H9 (cell line): ENCODE data around the gene ARHGAP30. TPM values are rescaled to one million over a fixed set of nuclear protein-coding genes. Genes with fewer than 3 reads are reported as not detected.

Experiments used
- DNase-seq: peaks from one replicate; pipeline ENCODE4 v3.0.0-alpha.2; 2017
- H2AFZ ChIP-seq: one replicate; pipeline ENCODE4 v1.6.1; 2013; ENCODE audit warnings: mild to moderate bottlenecking, low read length, control low read depth, moderate library complexity
- H2AK5ac ChIP-seq: 2 replicates; pipeline ENCODE4 v1.6.1; 2013; ENCODE audit warnings: low read length, control low read depth, mixed read lengths; ENCODE audit not compliant: insufficient read length
- H2BK120ac ChIP-seq: one replicate; pipeline ENCODE4 v1.6.1; 2013; ENCODE audit warnings: low read depth, mild to moderate bottlenecking, low read length, control low read depth, inconsistent platforms; ENCODE audit not compliant: poor library complexity, severe bottlenecking
- H2BK12ac ChIP-seq: 2 replicates; pipeline ENCODE4 v1.6.1; 2013; ENCODE audit warnings: low read length, control low read depth, mixed read lengths, low read depth; ENCODE audit not compliant: insufficient read length
- H2BK15ac ChIP-seq: 2 replicates; pipeline ENCODE4 v1.6.1; 2013; ENCODE audit warnings: low read depth, low read length, control low read depth
- H2BK20ac ChIP-seq: one replicate; pipeline ENCODE4 v1.6.1; 2013; ENCODE audit warnings: low read depth, mild to moderate bottlenecking, low read length, control low read depth, inconsistent platforms; ENCODE audit not compliant: poor library complexity, severe bottlenecking
- H2BK5ac ChIP-seq: 2 replicates; pipeline ENCODE4 v1.6.1; 2013; ENCODE audit warnings: low read length, control low read depth, mixed read lengths; ENCODE audit not compliant: insufficient read length
- H3K14ac ChIP-seq: 2 replicates; pipeline ENCODE4 v1.6.1; 2013; ENCODE audit warnings: low read length, control low read depth; ENCODE audit not compliant: insufficient read depth
- H3K18ac ChIP-seq: 2 replicates; pipeline ENCODE4 v1.6.1; 2013; ENCODE audit warnings: low read depth, mild to moderate bottlenecking, mixed read lengths, low read length, control low read depth; ENCODE audit not compliant: insufficient read length
- H3K23ac ChIP-seq: 2 replicates; pipeline ENCODE4 v1.6.1; 2013; ENCODE audit warnings: low read length, control low read depth, mixed read lengths, low read depth; ENCODE audit not compliant: insufficient read length
- H3K23me2 ChIP-seq: 2 replicates; pipeline ENCODE4 v1.6.1; 2013; ENCODE audit warnings: low read depth, mild to moderate bottlenecking, mixed read lengths, low read length, control low read depth; ENCODE audit not compliant: insufficient read length, poor library complexity, severe bottlenecking
- H3K27ac ChIP-seq: 2 replicates; pipeline ENCODE4 v1.5.1; 2013; ENCODE audit warnings: low read length, control low read depth, mixed read lengths, low read depth; ENCODE audit not compliant: insufficient read length
- H3K27me3 ChIP-seq: 2 replicates; pipeline ENCODE4 v1.6.1; 2013; ENCODE audit warnings: low read length, control low read depth, inconsistent platforms; ENCODE audit not compliant: insufficient read depth
- H3K4ac ChIP-seq: 2 replicates; pipeline ENCODE4 v1.6.1; 2013; ENCODE audit warnings: low read depth, mild to moderate bottlenecking, control low read depth, inconsistent platforms, low read length, moderate library complexity
- H3K4me1 ChIP-seq: 2 replicates; pipeline ENCODE4 v1.6.1; 2013; ENCODE audit warnings: low read length, control low read depth, inconsistent platforms; ENCODE audit not compliant: insufficient read depth
- H3K4me2 ChIP-seq: 2 replicates; pipeline ENCODE4 v1.6.1; 2013; ENCODE audit warnings: low read length, control low read depth, mixed read lengths; ENCODE audit not compliant: insufficient read length, insufficient read depth
- H3K56ac ChIP-seq: 2 replicates; pipeline ENCODE4 v1.6.1; 2013; ENCODE audit warnings: low read depth, mild to moderate bottlenecking, mixed read lengths, low read length, control low read depth; ENCODE audit not compliant: insufficient read length
- H3K79me1 ChIP-seq: 2 replicates; pipeline ENCODE4 v1.6.1; 2013; ENCODE audit warnings: low read depth, mild to moderate bottlenecking, moderate library complexity, low read length, control low read depth, inconsistent platforms; ENCODE audit not compliant: insufficient read depth, poor library complexity, severe bottlenecking
- H3K79me2 ChIP-seq: 2 replicates; pipeline ENCODE4 v1.6.1; 2013; ENCODE audit warnings: low read length, control low read depth, inconsistent platforms; ENCODE audit not compliant: insufficient read depth
- H3K9ac ChIP-seq: 2 replicates; pipeline ENCODE4 v1.6.1; 2013; ENCODE audit warnings: low read length, control low read depth, mixed read lengths; ENCODE audit not compliant: insufficient read length; ENCODE audit errors: extremely low read depth
- H3K9me3 ChIP-seq: one replicate; pipeline ENCODE4 v1.6.1; 2013; ENCODE audit warnings: low read depth, low read length, inconsistent platforms; ENCODE audit not compliant: control insufficient read depth
- H3T11ph ChIP-seq: one replicate; pipeline ENCODE4 v1.6.1; 2013; ENCODE audit warnings: mild to moderate bottlenecking, low read length, control low read depth, inconsistent platforms
- H4K20me1 ChIP-seq: one replicate; pipeline ENCODE4 v1.6.1; 2013; ENCODE audit not compliant: control insufficient read depth, insufficient read length, insufficient read depth
- H4K5ac ChIP-seq: 2 replicates; pipeline ENCODE4 v1.6.1; 2013; ENCODE audit warnings: low read depth, mild to moderate bottlenecking, mixed read lengths, low read length, control low read depth; ENCODE audit not compliant: insufficient read length
- H4K8ac ChIP-seq: replicated peaks from 2 replicates; pipeline ENCODE4 v1.6.1; 2013; ENCODE audit warnings: low read length, control low read depth, mixed read lengths, low read depth; ENCODE audit not compliant: insufficient read length
- H4K91ac ChIP-seq: 2 replicates; pipeline ENCODE4 v1.6.1; 2013; ENCODE audit warnings: low read depth, mild to moderate bottlenecking, moderate library complexity, mixed read lengths, low read length, control low read depth; ENCODE audit not compliant: insufficient read length
- H3K27ac Mint-ChIP-seq, 3 experiments: 2 replicates in 2 of 3; 3 replicates in 1 of 3; pipeline ENCODE4 v1.8.0; 2020 to 2021; ENCODE audit warnings: mixed read lengths in 3 of 3, mild to moderate bottlenecking in 1 of 3, moderate library complexity in 1 of 3
- H3K27me3 Mint-ChIP-seq: 2 replicates; pipeline ENCODE4 v1.8.0; 2021; ENCODE audit warnings: low read depth, mild to moderate bottlenecking, moderate library complexity, mixed read lengths
- H3K36me3 Mint-ChIP-seq, 3 experiments: 2 replicates in 2 of 3; 3 replicates in 1 of 3; pipeline ENCODE4 v1.8.0; 2020 to 2021; ENCODE audit warnings: low read depth in 3 of 3, mixed read lengths in 3 of 3; ENCODE audit not compliant: insufficient read depth in 1 of 3
- H3K4me1 Mint-ChIP-seq, 2 experiments: 2 replicates each; pipeline ENCODE4 v1.8.0; 2020; ENCODE audit warnings: mixed read lengths in 2 of 2
- H3K4me3 Mint-ChIP-seq, 2 experiments: 2 replicates in 1 of 2; 3 replicates in 1 of 2; pipeline ENCODE4 v1.8.0; 2020 to 2021; ENCODE audit warnings: mild to moderate bottlenecking in 2 of 2, mixed read lengths in 2 of 2, moderate library complexity in 1 of 2
- H3K9me3 Mint-ChIP-seq, 2 experiments: 2 replicates in 1 of 2; 3 replicates in 1 of 2; pipeline ENCODE4 v1.8.0; 2020; ENCODE audit warnings: mild to moderate bottlenecking in 2 of 2, mixed read lengths in 2 of 2, moderate library complexity in 1 of 2
- CTCF ChIP-seq: fragments of 200-600 bp; sonication (generic); conservative IDR thresholded peaks from 3 replicates; pipeline ENCODE4 v1.8.0; 2021; ENCODE audit warnings: antibody characterized with exemption, mild to moderate bottlenecking
- total RNA-seq: library from RNA; stranded (reverse); gene quantifications from 2 replicates; pipeline ENCODE4 v1.2.1, GENCODE V29; 2021

ARHGAP30 gene
- total RNA-seq, 1 experiment from 2014 or later: 0.13 TPM

GRCh38 chr1:161044535-161044907 is 25.2 kb downstream of the ARHGAP30 start:
- Histone ChIP-seq H4K20me1 (no peaks in the 10 kb centered on the region), H3K4me1 (peaks cover 2% of the 10 kb centered on the region; the same call in 1 of the 2 replicates), H3K56ac (no peak overlapping the region), H4K8ac (no peak overlapping the region), H2BK12ac (no peak overlapping the region), H3K9me3 (no peaks in the 10 kb centered on the region), H3K79me2 (peaks cover 3% of the 10 kb centered on the region; the same call in 1 of the 2 replicates), H2AFZ (no peak overlapping the region), H3K4ac (no peak overlapping the region), H3K4me2 (peak overlapping the region; percentile 64), H3K23ac (no peak overlapping the region), H3K79me1 (no peaks in the 10 kb centered on the region), H4K5ac (no peak overlapping the region), H4K91ac (no peak overlapping the region), H2BK20ac (no peak overlapping the region), H3K27ac (no peak overlapping the region), H3K23me2 (peaks cover 8% of the 10 kb centered on the region), H2BK15ac (no peak overlapping the region), H2BK5ac (no peak overlapping the region), H3K27me3 (no peaks in the 10 kb centered on the region; the same call in 1 of the 2 replicates), H2BK120ac (no peak overlapping the region), H3T11ph (no peak overlapping the region), H3K9ac (peak overlapping the region; percentile 52), H3K18ac (no peak overlapping the region), H2AK5ac (no peak overlapping the region), H3K14ac (no peak overlapping the region)
- H3K36me3 Mint-ChIP-seq: peaks cover 34 to 51% (median 45%) of the 10 kb centered on the region in 3 experiments
- peak overlapping the region; percentile 92 to 94 for H3K4me3 Mint-ChIP-seq
- no peak for TF ChIP-seq CTCF
- H3K27me3 Mint-ChIP-seq: peaks cover 32% of the 10 kb centered on the region
- peaks cover 15 to 18% of the 10 kb centered on the region in 2 experiments for H3K4me1 Mint-ChIP-seq
- DNase-seq: no peak
- peak overlapping the region in 1 of 3 experiments; percentile 86; a peak in 1 of 7 replicates for H3K27ac Mint-ChIP-seq
- peaks cover 12% of the 10 kb centered on the region in 2 experiments for H3K9me3 Mint-ChIP-seq
